SU-DHL-6 (cell line): Measurements from ENCODE around the gene LPCAT3.

ENCODE experiments used
- H2AFZ ChIP-seq: fragments of 200-600 bp; sonication (generic); 2 replicates; pipeline ENCODE4 v1.6.1; 2014; ENCODE audit warnings: low read depth, mild to moderate bottlenecking, moderate library complexity, mixed read lengths, antibody characterized with exemption, low read length; ENCODE audit not compliant: severe bottlenecking
- H3F3A ChIP-seq: fragments of 200-600 bp; shearing (Covaris generic); 2 replicates; pipeline ENCODE4 v1.6.0; 2016; ENCODE audit warnings: antibody characterized with exemption, mild to moderate bottlenecking; ENCODE audit not compliant: insufficient read depth
- H3K27ac ChIP-seq: fragments of 200-600 bp; sonication (generic); 2 replicates; pipeline ENCODE4 v1.5.1; 2016; ENCODE audit warnings: low read depth, mild to moderate bottlenecking, low read length, moderate library complexity, mixed read lengths
- H3K27me3 ChIP-seq: fragments of 200-600 bp; sonication (generic), shearing (Covaris generic); 2 replicates; pipeline ENCODE4 v1.6.0; 2014; ENCODE audit warnings: mild to moderate bottlenecking, low read length
- H3K36me3 ChIP-seq: fragments of 200-600 bp; sonication (generic); 2 replicates; pipeline ENCODE4 v1.6.1; 2014; ENCODE audit warnings: mild to moderate bottlenecking, low read length, mixed read lengths
- H3K4me2 ChIP-seq: fragments of 300-600, 200-600 bp; shearing (Covaris generic), sonication (generic); 2 replicates; pipeline ENCODE4 v1.6.0; 2014; ENCODE audit warnings: low read length, low read depth, mild to moderate bottlenecking; ENCODE audit not compliant: poor library complexity, severe bottlenecking
- H3K4me3 ChIP-seq: fragments of 200-600 bp; sonication (generic); 2 replicates; pipeline ENCODE4 v1.5.1; 2014; ENCODE audit warnings: antibody characterized with exemption, low read length, mild to moderate bottlenecking, mixed read lengths; ENCODE audit not compliant: insufficient read depth, poor library complexity, severe bottlenecking
- H3K79me2 ChIP-seq: fragments of 200-600 bp; sonication (generic); 2 replicates; pipeline ENCODE4 v1.6.1; 2014; ENCODE audit warnings: mild to moderate bottlenecking, low read length, moderate library complexity; ENCODE audit not compliant: insufficient read depth
- H3K9ac ChIP-seq: fragments of 200-600 bp; sonication (generic); 2 replicates; pipeline ENCODE4 v1.7.0; 2014; ENCODE audit warnings: mild to moderate bottlenecking, low read length
- H3K9me2 ChIP-seq: fragments of 200-600 bp; sonication (generic); replicated peaks from 2 replicates; pipeline ENCODE4 v1.6.1; 2014; ENCODE audit warnings: low read length; ENCODE audit not compliant: insufficient read depth
- H3K9me3 ChIP-seq: fragments of 200-600 bp; sonication (generic); 2 replicates; pipeline ENCODE4 v1.6.1; 2014; ENCODE audit warnings: low read length, mixed read lengths; ENCODE audit not compliant: insufficient read depth
- H4K20me1 ChIP-seq: fragments of 200-600 bp; sonication (generic); 2 replicates; pipeline ENCODE4 v1.6.1; 2014; ENCODE audit warnings: low read depth, mild to moderate bottlenecking, antibody characterized with exemption, low read length, moderate library complexity, mixed read lengths
- CTCF ChIP-seq: fragments of 200-600 bp; sonication (generic); IDR thresholded peaks from one replicate; pipeline ENCODE4 v1.5.1; 2017; ENCODE audit warnings: antibody characterized with exemption, mild to moderate bottlenecking, low read length, moderate library complexity; ENCODE audit not compliant: insufficient read depth, poor library complexity, severe bottlenecking
- EZH2phosphoT487 ChIP-seq: fragments of 200-600 bp; sonication (generic), shearing (Covaris generic); conservative IDR thresholded peaks from 2 replicates; pipeline ENCODE4 v1.6.1; 2018; ENCODE audit warnings: mild to moderate bottlenecking, antibody characterized with exemption, low read length, moderate library complexity, mixed read lengths

Gene LPCAT3

GRCh38 chr12:7018350-7019042 is at the start of gene LPCAT3:
TSS of gene LPCAT3 (minus strand) at chr12:7018476. CDS start at chr12:7018424, 52 bp downstream.
- Histone ChIP-seq H3K9me2 (no peaks in the 10 kb centered on the region), H3K9me3 (no peaks in the 10 kb centered on the region), H3F3A (no peaks in the 10 kb centered on the region), H3K27me3 (no peaks in the 10 kb centered on the region), H2AFZ (peak within 1 kb of the TSS; percentile 96), H3K79me2 (peaks cover 23% of the 10 kb centered on the region; the same call in 1 of the 2 replicates), H3K36me3 (no peaks in the 10 kb centered on the region), H3K4me2 (peak within 1 kb of the TSS; percentile 92), H3K9ac (peak within 1 kb of the TSS; percentile 90), H4K20me1 (no peaks in the 10 kb centered on the region), H3K4me3 (peak within 1 kb of the TSS; percentile 76), H3K27ac (peak within 1 kb of the TSS; percentile 86)
- TF ChIP-seq EZH2phosphoT487 (no peak), CTCF (peak; percentile 71)

GRCh38 chr12:7067096-7067495 is 48.8 kb upstream of the LPCAT3 start:
- Histone ChIP-seq H4K20me1 (no peaks in the 10 kb centered on the region), H3K79me2 (no peaks in the 10 kb centered on the region), H3K9me3 (no peaks in the 10 kb centered on the region), H3K9me2 (no peaks in the 10 kb centered on the region), H3K27ac (no peak overlapping the region), H3K9ac (no peak overlapping the region), H3F3A (no peaks in the 10 kb centered on the region), H2AFZ (no peak overlapping the region), H3K27me3 (no peaks in the 10 kb centered on the region), H3K36me3 (no peaks in the 10 kb centered on the region), H3K4me2 (no peak overlapping the region), H3K4me3 (no peak overlapping the region)
- TF ChIP-seq EZH2phosphoT487 (no peak), CTCF (no peak)

- no peak overlapping the region for H3K27ac ChIP-seq
- no peak overlapping the region for H3K9ac ChIP-seq
- no peaks in the 10 kb centered on the region for H3K36me3 ChIP-seq
- H2AFZ ChIP-seq, result no peak overlapping the region
- H3K9me3 ChIP-seq, result no peaks in the 10 kb centered on the region
- no peaks in the 10 kb centered on the region for H3K79me2 ChIP-seq
- H3F3A ChIP-seq, result no peaks in the 10 kb centered on the region
- no peaks in the 10 kb centered on the region for H4K20me1 ChIP-seq
- no peak overlapping the region for H3K4me3 ChIP-seq
- H3K27me3 ChIP-seq, result no peaks in the 10 kb centered on the region
- H3K9me2 ChIP-seq, result no peaks in the 10 kb centered on the region
- TF ChIP-seq EZH2phosphoT487, result no peak
- TF ChIP-seq CTCF, result no peak
- no peak overlapping the region for H3K4me2 ChIP-seq
Measured at GRCh38 chr12:7066596-7066995, 48.3 kb upstream of the LPCAT3 start.
